ENCODE results near the gene PRMT1. TPM values are rescaled to one million over a fixed set of nuclear protein-coding genes. Genes with fewer than 3 reads are reported as not detected.
"Not testable (repeated sequence)": the region's sequence is repeated elsewhere in the genome, so short reads cannot be mapped to it uniquely, and the experiment has no call there.

PRMT1 gene
- total RNA-seq, 2 experiments from 2014 or later: 380 to 394 TPM

DNA sequence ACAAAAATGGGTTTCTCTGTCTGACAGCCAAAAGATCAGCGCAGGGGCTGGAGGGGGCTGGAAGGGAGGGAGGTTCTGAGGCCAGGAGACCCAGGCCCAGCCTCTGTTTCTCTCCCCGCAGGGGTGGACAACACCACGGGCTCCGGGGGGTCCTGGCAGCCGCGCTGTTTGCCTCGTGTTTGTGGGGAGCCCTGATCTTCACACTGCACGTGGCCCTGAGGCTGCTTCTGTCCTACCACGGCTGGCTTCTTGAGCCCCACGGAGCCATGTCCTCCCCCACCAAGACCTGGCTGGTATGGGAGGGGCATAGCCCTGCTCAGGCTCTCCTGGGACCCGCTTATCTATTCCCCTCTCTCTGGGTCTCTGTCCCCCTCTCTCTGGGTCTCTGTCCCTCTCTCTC, 23.5 kb downstream of the PRMT1 start:
- no peaks in the 10 kb centered on the region for H3K36me3 Mint-ChIP-seq (ENCODE audit: low read depth)
- CTCF ChIA-PET: no interaction called here
- DNase-seq: no peak

GRCh38 chr19:49701271-49701786, 24.3 kb downstream of the PRMT1 start:
- intact Hi-C loops (cut with micrococcal nuclease): no loop called here
- CTCF ChIA-PET: no interaction called here
- no peaks in the 10 kb centered on the region for H3K9me3 Mint-ChIP-seq
- H3K36me3 Mint-ChIP-seq (ENCODE audit: low read depth): no peaks in the 10 kb centered on the region
- no peaks in the 10 kb centered on the region for H3K27me3 Mint-ChIP-seq (ENCODE audit: low read depth)
- DNase-seq: no peak
- H3K4me3 Mint-ChIP-seq: no peak overlapping the region
- H3K27ac Mint-ChIP-seq: no peak overlapping the region
- H3K4me1 Mint-ChIP-seq (ENCODE audit: low read depth): no peaks in the 10 kb centered on the region

More for the DNA sequence above, 23.5 kb downstream of the PRMT1 start:
- Mint-ChIP-seq H3K27ac (no peak overlapping the region), H3K4me3 (no peak overlapping the region), H3K9me3 (no peaks in the 10 kb centered on the region), H3K27me3 (ENCODE audit: low read depth) (no peaks in the 10 kb centered on the region), H3K4me1 (ENCODE audit: low read depth) (no peaks in the 10 kb centered on the region)
- intact Hi-C loops (cut with micrococcal nuclease): no loop called here

DNA sequence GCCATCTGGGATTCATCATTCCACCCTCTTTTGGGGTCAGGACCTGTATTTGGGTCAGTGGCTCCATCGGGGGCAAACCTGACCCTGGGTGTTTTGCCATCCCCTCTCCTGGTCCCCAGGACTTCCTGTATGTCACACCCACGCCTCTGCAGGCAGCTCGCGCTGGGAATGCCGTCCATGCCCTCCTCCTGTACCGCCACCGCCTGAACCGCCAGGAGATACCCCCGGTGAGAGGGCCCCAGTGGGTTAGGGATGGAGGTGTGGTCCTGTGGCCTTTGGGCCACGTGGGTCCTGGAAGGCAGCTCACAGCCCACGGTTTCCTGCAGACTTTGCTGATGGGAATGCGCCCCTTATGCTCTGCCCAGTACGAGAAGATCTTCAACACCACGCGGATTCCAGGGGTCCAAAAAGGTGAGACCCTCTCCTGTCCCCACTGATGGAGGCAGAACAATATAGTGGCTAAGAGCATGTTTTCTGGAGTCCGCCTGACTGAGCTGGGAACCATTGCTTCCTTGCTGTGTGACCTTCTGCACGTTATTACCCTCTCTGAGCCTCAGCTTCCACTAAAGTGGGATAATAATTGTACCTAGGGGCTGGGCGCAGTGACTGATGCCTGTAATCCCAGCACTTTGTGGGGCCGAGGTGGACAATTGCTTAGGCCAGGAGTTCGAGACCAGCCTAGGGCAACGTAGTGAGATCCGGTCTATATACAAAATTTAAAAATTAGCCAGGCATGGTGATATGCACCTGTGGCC, 28.0 kb downstream of the PRMT1 start:
- Mint-ChIP-seq H3K4me3 (no peak overlapping the region), H3K27ac (no peak overlapping the region), H3K36me3 (ENCODE audit: low read depth) (no peaks in the 10 kb centered on the region), H3K4me1 (ENCODE audit: low read depth) (no peaks in the 10 kb centered on the region), H3K27me3 (ENCODE audit: low read depth) (no peaks in the 10 kb centered on the region), H3K9me3 (no peaks in the 10 kb centered on the region)
- no peak for DNase-seq
- intact Hi-C loops (cut with micrococcal nuclease): no loop called here
- CTCF ChIA-PET: interaction anchor here (1.6 kb wide), 1 partner anchor 13 kb away, joined by 6 read pairs; no protein-coding TSS in a partner anchor

GRCh38 chr19:49705919-49706318, 28.8 kb downstream of the PRMT1 start:
- DNase-seq: no peak
- intact Hi-C loops (cut with micrococcal nuclease): no loop called here
- CTCF ChIA-PET: no interaction called here
- Mint-ChIP-seq H3K9me3 (no peaks in the 10 kb centered on the region), H3K36me3 (ENCODE audit: low read depth) (no peaks in the 10 kb centered on the region), H3K4me3 (no peak overlapping the region), H3K4me1 (ENCODE audit: low read depth) (no peaks in the 10 kb centered on the region), H3K27me3 (ENCODE audit: low read depth) (no peaks in the 10 kb centered on the region), H3K27ac (no peak overlapping the region)

GRCh38 chr19:49710372-49710951, 33.4 kb downstream of the PRMT1 start:
- CTCF ChIA-PET: no interaction called here
- H3K9me3 Mint-ChIP-seq: no peaks in the 10 kb centered on the region
- H3K36me3 Mint-ChIP-seq (ENCODE audit: low read depth): no peaks in the 10 kb centered on the region
- no peaks in the 10 kb centered on the region for H3K4me1 Mint-ChIP-seq (ENCODE audit: low read depth)
- no peak overlapping the region for H3K27ac Mint-ChIP-seq
- intact Hi-C loops (cut with micrococcal nuclease): no loop called here
- DNase-seq: no peak
- no peak overlapping the region for H3K4me3 Mint-ChIP-seq
- H3K27me3 Mint-ChIP-seq (ENCODE audit: low read depth): no peaks in the 10 kb centered on the region

- H3K27ac Mint-ChIP-seq: no peak overlapping the region
- no peak for DNase-seq
- no peaks in the 10 kb centered on the region for H3K27me3 Mint-ChIP-seq (ENCODE audit: low read depth)
- no peaks in the 10 kb centered on the region for H3K9me3 Mint-ChIP-seq
- H3K36me3 Mint-ChIP-seq (ENCODE audit: low read depth): no peaks in the 10 kb centered on the region
- intact Hi-C loops (cut with micrococcal nuclease): no loop called here
- H3K4me3 Mint-ChIP-seq: no peak overlapping the region
- CTCF ChIA-PET: no interaction called here
- peaks cover 6% of the 10 kb centered on the region for H3K4me1 Mint-ChIP-seq (ENCODE audit: low read depth)
Measured at GRCh38 chr19:49712397-49712859, 35.4 kb downstream of the PRMT1 start.

DNA sequence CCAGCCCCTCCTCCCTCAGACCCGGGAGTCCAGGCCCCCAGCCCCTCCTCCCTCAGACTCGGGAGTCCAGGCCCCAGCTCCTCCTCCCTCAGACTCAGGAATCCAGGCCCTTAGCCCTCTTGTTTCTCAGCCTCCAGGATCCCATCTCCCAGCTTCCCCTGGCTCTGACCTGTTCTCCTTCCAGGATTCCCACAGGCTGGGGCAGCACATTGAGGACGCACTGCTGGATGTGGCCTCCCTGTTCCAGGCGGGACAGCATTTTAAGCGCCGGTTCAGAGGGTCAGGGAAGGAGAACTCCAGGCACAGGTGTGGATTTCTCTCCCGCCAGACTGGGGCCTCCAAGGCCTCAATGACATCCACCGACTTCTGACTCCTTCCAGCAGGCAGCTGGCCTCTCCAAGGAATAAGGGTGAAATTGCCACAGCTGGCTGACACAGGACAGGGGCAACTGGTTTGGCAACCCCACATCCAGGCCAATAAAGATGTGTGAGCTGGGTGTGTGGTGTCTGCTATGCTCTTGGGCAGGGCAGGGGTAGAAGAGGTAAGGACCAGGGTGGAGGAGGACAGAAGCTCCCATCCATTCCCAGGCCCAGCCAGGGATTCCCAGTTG, 36.3 kb downstream of the PRMT1 start:
- no peak for DNase-seq
- Mint-ChIP-seq H3K36me3 (ENCODE audit: low read depth) (no peaks in the 10 kb centered on the region), H3K27me3 (ENCODE audit: low read depth) (no peaks in the 10 kb centered on the region), H3K4me1 (ENCODE audit: low read depth) (peaks cover 12% of the 10 kb centered on the region), H3K9me3 (no peaks in the 10 kb centered on the region), H3K4me3 (no peak overlapping the region), H3K27ac (no peak overlapping the region)
- CTCF ChIA-PET: interaction anchor here (1.1 kb wide), 1 partner anchor 17 kb away, joined by 4 read pairs; no protein-coding TSS in a partner anchor
- intact Hi-C loops (cut with micrococcal nuclease): no loop called here

GRCh38 chr19:49716154-49716553, 39.1 kb downstream of the PRMT1 start:
- no peak overlapping the region for H3K4me3 Mint-ChIP-seq
- peaks cover 14% of the 10 kb centered on the region for H3K4me1 Mint-ChIP-seq (ENCODE audit: low read depth)
- H3K27me3 Mint-ChIP-seq (ENCODE audit: low read depth): no peaks in the 10 kb centered on the region
- no peaks in the 10 kb centered on the region for H3K9me3 Mint-ChIP-seq
- intact Hi-C loops (cut with micrococcal nuclease): loop anchor here (2.0 to 5.0 kb wide), 2 partner anchors 151 to 267 kb away; partner anchors contain the start of gene PNKP
- H3K36me3 Mint-ChIP-seq (ENCODE audit: low read depth): no peaks in the 10 kb centered on the region
- H3K27ac Mint-ChIP-seq: no peak overlapping the region
- peak; percentile 9 for DNase-seq
- CTCF ChIA-PET: interaction anchor here (0.7 to 2.1 kb wide), 6 partner anchors 12 to 1345 kb away, joined by 3 to 10 read pairs (median 6); no protein-coding TSS in a partner anchor

GRCh38 chr19:49718511-49718910, 41.4 kb downstream of the PRMT1 start:
- DNase-seq: no peak
- H3K4me1 Mint-ChIP-seq (ENCODE audit: low read depth): peaks cover 16% of the 10 kb centered on the region
- peak overlapping the region; percentile 46 for H3K4me3 Mint-ChIP-seq
- intact Hi-C loops (cut with micrococcal nuclease): loop anchor here (5.0 kb wide), 1 partner anchor 149 kb away; the partner anchor contains the start of gene PNKP
- CTCF ChIA-PET: interaction anchor here (0.5 to 1.7 kb wide), 5 partner anchors 12 to 333 kb away, joined by 3 to 6 read pairs (median 4); no protein-coding TSS in a partner anchor
- no peaks in the 10 kb centered on the region for H3K9me3 Mint-ChIP-seq
- peaks cover 3% of the 10 kb centered on the region for H3K36me3 Mint-ChIP-seq (ENCODE audit: low read depth)
- no peak overlapping the region for H3K27ac Mint-ChIP-seq
- H3K27me3 Mint-ChIP-seq (ENCODE audit: low read depth): no peaks in the 10 kb centered on the region

GRCh38 chr19:49718991-49719390, 41.9 kb downstream of the PRMT1 start:
- peaks cover 16% of the 10 kb centered on the region for H3K4me1 Mint-ChIP-seq (ENCODE audit: low read depth)

GRCh38 chr19:49719420-49719819, 42.3 kb downstream of the PRMT1 start:
- H3K36me3 Mint-ChIP-seq (ENCODE audit: low read depth); H3K4me3 Mint-ChIP-seq; DNase-seq; H3K9me3 Mint-ChIP-seq; H3K27me3 Mint-ChIP-seq (ENCODE audit: low read depth); CTCF ChIA-PET; H3K27ac Mint-ChIP-seq: not testable (repeated sequence)
- H3K4me1 Mint-ChIP-seq (ENCODE audit: low read depth): peaks cover 16% of the 10 kb centered on the region
- intact Hi-C loops (cut with micrococcal nuclease): loop anchor here (5.0 kb wide), 1 partner anchor 148 kb away; the partner anchor contains the start of gene PNKP

More at GRCh38 chr19:49718991-49719390, 41.9 kb downstream of the PRMT1 start:
- Mint-ChIP-seq H3K27ac (no peak overlapping the region), H3K9me3 (no peaks in the 10 kb centered on the region), H3K4me3 (no peak overlapping the region), H3K27me3 (ENCODE audit: low read depth) (no peaks in the 10 kb centered on the region), H3K36me3 (ENCODE audit: low read depth) (peaks cover 3% of the 10 kb centered on the region)
- intact Hi-C loops (cut with micrococcal nuclease): loop anchor here (5.0 kb wide), 1 partner anchor 148 kb away; the partner anchor contains the start of gene PNKP
- DNase-seq: no peak
- CTCF ChIA-PET: no interaction called here
